ENCODE measurements around the gene DCBLD1. TPM values are rescaled to one million over a fixed set of nuclear protein-coding genes. Genes with fewer than 3 reads are reported as not detected.

DCBLD1 gene
- total and polyA plus RNA-seq, 4 donors, result 10.0 to 38.1 (median 13.0) TPM

GRCh38 chr6:117501722-117502121 is 19.2 kb downstream of the DCBLD1 start:
- ATAC-seq (ENCODE audit: insufficient read depth, low FRiP score) (no peak), DNase-seq (no peak)
- H3K9me3 ChIP-seq (ENCODE audit: control insufficient read depth in 4 of 4, insufficient read depth in 3 of 4, low read length in 3 of 4), result no peaks in the 10 kb centered on the region
- no peak overlapping the region for H3K27ac ChIP-seq (ENCODE audit: low read depth in 1 of 2, low read length in 1 of 2)
- H3K9ac ChIP-seq (ENCODE audit: insufficient read depth in 1 of 2, low read length in 2 of 2), result no peak overlapping the region
- H3K36me3 ChIP-seq (ENCODE audit: control insufficient read depth in 4 of 4, insufficient read depth in 4 of 4, low read length in 4 of 4), result peaks cover 0 to 15% (median 6%) of the 10 kb centered on the region in 4 donors
- peaks cover 0 to 40% (median 11%) of the 10 kb centered on the region in 5 donors for H3K4me1 ChIP-seq (ENCODE audit: control insufficient read depth in 5 of 5, insufficient read depth in 5 of 5, low read length in 5 of 5)
- WGBS, 2 donors, result 70 to 97% methylated on average over 2 of the region's 2 CpGs
- TF ChIP-seq CTCF (IDR thresholded peaks at IDR 0.05; ENCODE audit: control extremely low read depth, extremely low read depth), result no peak
- H3K4me3 ChIP-seq, result no peak overlapping the region
- H3K27me3 ChIP-seq (ENCODE audit: control insufficient read depth in 3 of 3, insufficient read depth in 3 of 3, low read length in 2 of 3), result no peaks in the 10 kb centered on the region

- H3K27me3 ChIP-seq (ENCODE audit: control insufficient read depth in 3 of 3, insufficient read depth in 3 of 3, low read length in 2 of 3), result no peaks in the 10 kb centered on the region
- TF ChIP-seq CTCF (IDR thresholded peaks at IDR 0.05; ENCODE audit: control extremely low read depth, extremely low read depth), result no peak
- no peak overlapping the region for H3K9ac ChIP-seq (ENCODE audit: insufficient read depth in 1 of 2, low read length in 2 of 2)
- peaks cover 0 to 15% (median 6%) of the 10 kb centered on the region in 4 donors for H3K36me3 ChIP-seq (ENCODE audit: control insufficient read depth in 4 of 4, insufficient read depth in 4 of 4, low read length in 4 of 4)
- no peak overlapping the region for H3K4me3 ChIP-seq
- WGBS, 2 donors, result 96% methylated on average over 1 of the region's 1 CpG
- no peaks in the 10 kb centered on the region for H3K9me3 ChIP-seq (ENCODE audit: control insufficient read depth in 4 of 4, insufficient read depth in 3 of 4, low read length in 3 of 4)
- no peak overlapping the region for H3K27ac ChIP-seq (ENCODE audit: low read depth in 1 of 2, low read length in 1 of 2)
- ATAC-seq (ENCODE audit: insufficient read depth, low FRiP score), result no peak
- DNase-seq, result no peak
- H3K4me1 ChIP-seq (ENCODE audit: control insufficient read depth in 5 of 5, insufficient read depth in 5 of 5, low read length in 5 of 5), result peaks cover 0 to 39% (median 11%) of the 10 kb centered on the region in 5 donors
These were observed 20.1 kb downstream of the DCBLD1 start for GRCh38 chr6:117502580-117502979.

DNA sequence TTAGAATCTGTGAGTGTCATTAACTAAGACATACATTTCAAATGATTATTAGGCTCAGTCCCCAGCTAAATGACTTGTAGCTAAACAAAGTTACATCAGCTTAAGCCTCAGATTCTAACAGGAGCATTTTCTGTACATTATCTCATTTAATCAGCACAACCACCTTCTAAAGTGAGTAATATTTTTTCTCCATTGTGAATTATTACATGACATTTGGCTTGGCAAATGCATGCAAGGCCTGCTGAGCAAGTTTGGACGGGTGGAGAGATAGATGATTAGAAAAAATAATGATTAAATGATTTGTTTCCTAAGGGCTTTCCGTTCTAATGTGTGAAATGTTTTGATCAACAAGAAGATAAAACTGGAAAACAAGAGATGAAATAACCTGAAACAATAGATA is 20.7 kb downstream of the DCBLD1 start:
- H3K9ac ChIP-seq (ENCODE audit: insufficient read depth in 1 of 2, low read length in 2 of 2), result no peak overlapping the region
- TF ChIP-seq CTCF (IDR thresholded peaks at IDR 0.05; ENCODE audit: control extremely low read depth, extremely low read depth), result no peak
- 68 to 71% methylated on average over 2 of the region's 2 CpGs for WGBS, 2 donors
- H3K27me3 ChIP-seq (ENCODE audit: control insufficient read depth in 3 of 3, insufficient read depth in 3 of 3, low read length in 2 of 3), result no peaks in the 10 kb centered on the region
- no peaks in the 10 kb centered on the region for H3K9me3 ChIP-seq (ENCODE audit: control insufficient read depth in 4 of 4, insufficient read depth in 3 of 4, low read length in 3 of 4)
- ATAC-seq (ENCODE audit: insufficient read depth, low FRiP score) (no peak), DNase-seq (no peak)
- H3K27ac ChIP-seq (ENCODE audit: low read depth in 1 of 2, low read length in 1 of 2), result no peak overlapping the region
- H3K36me3 ChIP-seq (ENCODE audit: control insufficient read depth in 4 of 4, insufficient read depth in 4 of 4, low read length in 4 of 4), result peaks cover 0 to 18% (median 6%) of the 10 kb centered on the region in 4 donors
- H3K4me1 ChIP-seq (ENCODE audit: control insufficient read depth in 5 of 5, insufficient read depth in 5 of 5, low read length in 5 of 5), result peaks cover 0 to 40% (median 11%) of the 10 kb centered on the region in 5 donors
- H3K4me3 ChIP-seq, result no peak overlapping the region

Data from lung (tissue), 12 donors.